ENCODE results near the gene DNAJC15. TPM values are rescaled to one million over a fixed set of nuclear protein-coding genes. Genes with fewer than 3 reads are reported as not detected.
"Not testable (repeated sequence)": the region's sequence is repeated elsewhere in the genome, so short reads cannot be mapped to it uniquely, and the experiment has no call there.

Gene DNAJC15
- total RNA-seq, 1 donor from 2014 or later: 27.4 TPM

DNA sequence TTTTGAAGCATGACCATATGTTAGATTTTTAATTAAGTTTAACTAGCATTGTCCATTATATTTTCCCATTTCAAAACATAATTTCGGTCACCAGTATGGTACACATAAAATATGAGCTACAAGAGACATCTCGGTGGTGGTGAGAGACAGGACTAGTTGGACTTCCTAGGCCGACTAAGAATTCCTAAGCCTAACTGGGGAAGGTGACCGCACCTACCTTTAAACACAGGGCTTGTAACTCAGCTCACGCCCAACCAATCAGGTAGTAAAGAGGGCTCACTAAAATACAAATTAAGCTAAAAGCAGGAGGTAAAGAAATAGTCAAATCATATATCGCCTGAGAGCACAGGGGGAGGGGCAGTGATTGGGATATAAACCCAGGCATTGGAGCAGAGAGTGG is 22.9 kb downstream of the DNAJC15 start:
- H3K27ac Mint-ChIP-seq: peak overlapping the region; percentile 31
- no peak overlapping the region for H3K4me3 Mint-ChIP-seq (ENCODE audit: low read depth)
- no peak for DNase-seq (ENCODE audit: low spot score, unreplicated experiment)
- TF ChIP-seq, protein P1, sequence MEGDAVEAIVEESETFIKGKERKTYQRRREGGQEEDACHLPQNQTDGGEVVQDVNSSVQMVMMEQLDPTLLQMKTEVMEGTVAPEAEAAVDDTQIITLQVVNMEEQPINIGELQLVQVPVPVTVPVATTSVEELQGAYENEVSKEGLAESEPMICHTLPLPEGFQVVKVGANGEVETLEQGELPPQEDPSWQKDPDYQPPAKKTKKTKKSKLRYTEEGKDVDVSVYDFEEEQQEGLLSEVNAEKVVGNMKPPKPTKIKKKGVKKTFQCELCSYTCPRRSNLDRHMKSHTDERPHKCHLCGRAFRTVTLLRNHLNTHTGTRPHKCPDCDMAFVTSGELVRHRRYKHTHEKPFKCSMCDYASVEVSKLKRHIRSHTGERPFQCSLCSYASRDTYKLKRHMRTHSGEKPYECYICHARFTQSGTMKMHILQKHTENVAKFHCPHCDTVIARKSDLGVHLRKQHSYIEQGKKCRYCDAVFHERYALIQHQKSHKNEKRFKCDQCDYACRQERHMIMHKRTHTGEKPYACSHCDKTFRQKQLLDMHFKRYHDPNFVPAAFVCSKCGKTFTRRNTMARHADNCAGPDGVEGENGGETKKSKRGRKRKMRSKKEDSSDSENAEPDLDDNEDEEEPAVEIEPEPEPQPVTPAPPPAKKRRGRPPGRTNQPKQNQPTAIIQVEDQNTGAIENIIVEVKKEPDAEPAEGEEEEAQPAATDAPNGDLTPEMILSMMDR (IDR thresholded peaks at IDR 0.05; ENCODE audit: unreplicated experiment): no peak
- peaks cover 36% of the 10 kb centered on the region for H3K4me1 Mint-ChIP-seq (ENCODE audit: low read depth)
- peaks cover 18% of the 10 kb centered on the region for H3K9me3 Mint-ChIP-seq (ENCODE audit: low read depth)
- H3K27me3 Mint-ChIP-seq: no peaks in the 10 kb centered on the region
- H3K36me3 Mint-ChIP-seq (ENCODE audit: insufficient read depth): peaks cover 27% of the 10 kb centered on the region

DNA sequence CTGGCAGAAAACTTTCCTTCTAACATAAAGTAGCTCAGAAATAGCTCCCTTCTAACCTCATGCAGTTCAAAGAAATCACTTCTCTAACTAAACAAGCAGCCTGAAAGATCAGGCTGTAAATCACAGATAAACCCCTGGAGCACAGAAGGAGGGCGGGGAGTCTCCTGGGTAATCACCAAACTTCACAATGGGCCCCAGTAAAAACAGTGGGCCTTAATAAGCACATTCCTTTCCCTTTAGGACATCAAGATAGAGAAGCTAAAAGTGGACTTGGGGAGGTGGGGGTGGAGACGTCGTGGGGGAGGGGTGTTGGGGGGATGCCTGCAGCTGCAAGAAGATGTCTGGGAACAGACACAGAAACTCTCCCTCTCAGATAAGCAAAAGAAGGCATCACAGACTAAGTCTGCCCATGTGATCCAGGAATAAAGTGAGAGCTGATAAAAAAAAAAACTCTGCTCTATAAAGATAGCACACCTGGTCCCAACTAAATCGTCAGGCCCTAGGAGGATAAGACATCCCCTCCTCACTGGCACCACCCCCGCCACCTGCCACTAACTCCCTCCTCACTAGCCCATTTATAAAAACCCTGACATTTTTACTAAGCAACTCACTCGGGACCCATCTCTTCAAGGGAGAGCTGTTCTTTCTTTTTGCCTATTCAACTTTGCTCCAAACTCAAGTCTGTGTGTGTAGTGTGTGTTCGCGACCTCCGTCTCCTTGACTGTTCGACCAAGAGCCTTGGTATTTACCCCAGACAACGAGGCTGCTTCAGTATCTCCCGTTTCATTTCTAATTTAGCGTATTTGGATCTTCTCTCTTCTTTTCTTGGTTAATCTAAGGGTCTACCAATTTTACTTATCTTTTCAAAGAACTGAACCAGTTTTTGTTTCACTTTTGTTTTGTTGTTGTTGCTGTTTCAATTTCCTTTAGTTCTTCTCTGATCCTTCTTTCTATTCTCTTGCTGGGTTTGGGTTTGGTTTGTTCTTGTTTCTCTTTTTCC is 31.7 kb downstream of the DNAJC15 start:
- TF ChIP-seq, protein P1 (IDR thresholded peaks at IDR 0.05; ENCODE audit: unreplicated experiment): no peak
- DNase-seq (ENCODE audit: low spot score, unreplicated experiment): peak; percentile 17
- Mint-ChIP-seq H3K36me3 (ENCODE audit: insufficient read depth) (peaks cover 21% of the 10 kb centered on the region), H3K27me3 (no peaks in the 10 kb centered on the region), H3K27ac (no peak overlapping the region), H3K4me1 (ENCODE audit: low read depth) (peaks cover 21% of the 10 kb centered on the region), H3K4me3 (ENCODE audit: low read depth) (no peak overlapping the region), H3K9me3 (ENCODE audit: low read depth) (peaks cover 9% of the 10 kb centered on the region)

DNA sequence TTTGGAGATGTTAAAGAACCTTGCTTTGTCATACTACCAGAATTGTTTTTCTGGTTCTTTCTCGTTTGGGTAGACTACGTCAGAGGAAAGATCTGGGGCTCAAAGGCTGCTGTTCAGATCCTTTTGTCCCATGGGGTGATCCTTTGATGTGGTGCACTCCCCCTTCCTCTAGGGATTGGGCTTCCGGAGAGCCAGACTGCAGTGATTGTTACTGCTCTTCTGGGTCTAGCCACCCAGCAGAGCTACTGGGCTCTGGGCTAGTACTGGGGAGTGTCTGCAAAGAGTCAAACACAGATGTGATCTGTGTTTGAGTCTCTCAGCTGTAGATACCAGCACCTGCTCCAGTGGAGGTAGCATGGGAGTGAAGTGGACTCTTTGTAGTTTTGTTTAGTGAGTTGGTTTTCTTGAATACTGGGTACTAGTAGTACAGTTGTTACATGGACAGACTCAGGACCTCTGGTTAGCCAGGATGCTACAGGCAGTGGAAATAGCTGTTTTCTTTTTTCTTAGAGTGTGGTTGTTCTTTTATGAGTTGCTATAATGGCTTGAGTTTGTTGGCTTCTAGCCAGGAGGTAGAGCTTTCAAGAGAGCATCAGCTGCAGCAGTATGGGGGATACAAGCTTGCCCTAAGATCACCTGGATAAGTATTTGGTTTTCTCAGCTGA is 34.4 kb downstream of the DNAJC15 start:
- Mint-ChIP-seq H3K27me3 (no peaks in the 10 kb centered on the region), H3K9me3 (ENCODE audit: low read depth) (peaks cover 9% of the 10 kb centered on the region), H3K36me3 (ENCODE audit: insufficient read depth) (peaks cover 28% of the 10 kb centered on the region), H3K4me1 (ENCODE audit: low read depth) (peaks cover 36% of the 10 kb centered on the region), H3K4me3 (ENCODE audit: low read depth) (peak overlapping the region; percentile 47), H3K27ac (peak overlapping the region; percentile 80)
- TF ChIP-seq, protein P1 (IDR thresholded peaks at IDR 0.05; ENCODE audit: unreplicated experiment): no peak
- DNase-seq (ENCODE audit: low spot score, unreplicated experiment): no peak

DNA sequence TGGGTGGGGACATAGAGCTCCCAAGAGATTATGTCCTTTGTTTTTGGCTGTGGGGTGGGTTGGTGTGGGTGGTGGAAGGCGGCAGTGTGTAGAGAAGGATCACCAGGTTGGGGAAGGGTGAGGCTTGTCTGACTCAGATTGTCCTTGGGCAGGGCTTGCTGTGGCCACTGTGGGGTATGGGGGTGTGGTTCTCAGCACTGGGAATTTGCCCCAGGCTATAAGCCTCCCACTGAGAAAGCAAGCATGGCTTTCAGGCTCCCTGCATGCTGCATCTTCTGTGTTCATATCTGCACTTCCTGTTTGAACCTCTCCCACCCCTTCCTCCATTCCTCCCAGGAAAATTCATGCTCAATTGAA is 34.9 kb downstream of the DNAJC15 start:
- Mint-ChIP-seq H3K27ac (peak overlapping the region; percentile 26), H3K4me3 (ENCODE audit: low read depth) (peak overlapping the region; percentile 39), H3K27me3 (no peaks in the 10 kb centered on the region), H3K36me3 (ENCODE audit: insufficient read depth) (peaks cover 28% of the 10 kb centered on the region), H3K4me1 (ENCODE audit: low read depth) (peaks cover 36% of the 10 kb centered on the region), H3K9me3 (ENCODE audit: low read depth) (peaks cover 9% of the 10 kb centered on the region)
- DNase-seq (ENCODE audit: low spot score, unreplicated experiment): no peak
- TF ChIP-seq, protein P1 (IDR thresholded peaks at IDR 0.05; ENCODE audit: unreplicated experiment): no peak

DNA sequence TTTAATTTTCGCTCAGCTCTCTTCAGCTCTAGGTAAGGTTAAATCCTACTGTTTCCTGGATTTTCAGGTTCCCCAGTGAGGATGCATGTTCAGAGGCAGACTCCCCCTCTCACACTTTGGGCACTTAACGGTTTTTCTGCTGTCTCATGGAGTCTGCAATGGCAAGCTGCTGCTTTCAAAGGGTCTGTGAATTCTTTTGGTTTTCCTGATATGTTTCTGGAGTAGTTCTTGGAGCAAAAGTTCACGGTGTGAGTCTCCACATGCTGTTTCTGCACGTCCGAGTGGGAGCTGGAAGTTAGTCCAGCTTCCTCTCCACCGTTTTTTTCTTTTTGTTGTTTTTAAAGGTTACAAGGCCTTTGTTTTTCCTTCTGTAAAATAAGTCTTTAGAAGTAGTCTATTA is 35.4 kb downstream of the DNAJC15 start:
- no peak overlapping the region for H3K4me3 Mint-ChIP-seq (ENCODE audit: low read depth)
- peaks cover 9% of the 10 kb centered on the region for H3K9me3 Mint-ChIP-seq (ENCODE audit: low read depth)
- H3K4me1 Mint-ChIP-seq (ENCODE audit: low read depth): peaks cover 38% of the 10 kb centered on the region
- no peaks in the 10 kb centered on the region for H3K27me3 Mint-ChIP-seq
- TF ChIP-seq, protein P1 (IDR thresholded peaks at IDR 0.05; ENCODE audit: unreplicated experiment): no peak
- no peak for DNase-seq (ENCODE audit: low spot score, unreplicated experiment)
- H3K36me3 Mint-ChIP-seq (ENCODE audit: insufficient read depth): peaks cover 28% of the 10 kb centered on the region
- H3K27ac Mint-ChIP-seq: peak overlapping the region; percentile 33

DNA sequence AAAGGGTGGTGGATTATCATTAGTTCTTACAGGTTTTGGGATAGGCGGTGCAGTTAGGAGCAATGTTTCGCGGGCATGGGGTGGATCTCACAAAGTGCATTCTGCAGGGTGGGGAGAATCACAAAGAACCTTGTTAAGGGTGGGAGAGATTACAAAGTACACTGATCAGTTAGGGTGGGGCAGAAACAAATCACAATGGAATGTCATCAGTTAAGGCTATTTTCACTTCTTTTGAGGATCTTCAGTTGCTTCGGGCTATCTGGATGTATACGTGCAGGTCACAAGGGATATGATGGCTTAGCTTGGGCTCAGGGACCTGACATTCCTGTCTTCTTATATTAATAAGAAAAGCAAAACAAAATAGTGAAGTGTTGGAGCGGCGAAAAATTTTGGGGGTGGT is 36.4 kb downstream of the DNAJC15 start:
- H3K27me3 Mint-ChIP-seq; H3K9me3 Mint-ChIP-seq (ENCODE audit: low read depth); H3K4me3 Mint-ChIP-seq (ENCODE audit: low read depth); DNase-seq (ENCODE audit: low spot score, unreplicated experiment): not testable (repeated sequence)
- Mint-ChIP-seq H3K36me3 (ENCODE audit: insufficient read depth) (peaks cover 28% of the 10 kb centered on the region), H3K4me1 (ENCODE audit: low read depth) (peaks cover 38% of the 10 kb centered on the region), H3K27ac (peak overlapping the region; percentile 21)

DNA sequence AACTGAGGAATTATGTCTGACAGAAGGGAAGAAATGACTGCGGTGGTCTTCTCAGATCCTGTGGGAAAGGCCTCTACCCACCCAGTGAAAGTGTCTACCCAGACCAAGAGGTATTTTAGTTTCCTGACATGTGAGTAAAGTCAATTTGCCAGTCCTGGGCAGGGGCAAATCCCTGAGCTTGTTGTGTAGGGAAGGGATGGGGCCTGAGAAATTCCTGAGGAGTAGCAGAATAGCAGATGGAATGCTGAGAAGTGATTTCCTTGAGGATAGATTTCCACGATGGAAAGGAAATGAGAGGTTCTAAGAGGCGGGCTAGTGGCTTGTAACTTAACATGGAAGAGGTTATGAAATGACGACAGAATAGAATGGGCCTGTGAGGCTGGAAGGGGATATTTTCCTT is 37.4 kb downstream of the DNAJC15 start:
- DNase-seq (ENCODE audit: low spot score, unreplicated experiment); H3K27me3 Mint-ChIP-seq: not testable (repeated sequence)

More for the DNA sequence above, 37.4 kb downstream of the DNAJC15 start:
- peaks cover 28% of the 10 kb centered on the region for H3K36me3 Mint-ChIP-seq (ENCODE audit: insufficient read depth)
- not testable (repeated sequence) for H3K9me3 Mint-ChIP-seq (ENCODE audit: low read depth); H3K4me3 Mint-ChIP-seq (ENCODE audit: low read depth)
- peaks cover 38% of the 10 kb centered on the region for H3K4me1 Mint-ChIP-seq (ENCODE audit: low read depth)
- H3K27ac Mint-ChIP-seq: peak overlapping the region; percentile 45
